K562 (cell line): ENCODE results near the gene ABCA10. TPM values are rescaled to one million over a fixed set of nuclear protein-coding genes. Genes with fewer than 3 reads are reported as not detected.

Experiments
- ATF3 ChIP-seq, 2 experiments: fragments of 450-650 bp in 1 of 2; sonication (generic) in 1 of 2; formaldehyde crosslinking in 1 of 2; IDR thresholded peaks in 1 of 2; conservative IDR thresholded peaks in 1 of 2; 2 replicates each; pipeline versions ENCODE4 v1.6.1 to v1.8.1; 2016 to 2023; ENCODE audit warnings: mild to moderate bottlenecking in 2 of 2, moderate library complexity in 2 of 2, inconsistent platforms in 1 of 2, missing genetic modification reagents in 1 of 2
- CBFA2T2 ChIP-seq: fragments of 450-650 bp; conservative IDR thresholded peaks from 2 replicates; pipeline ENCODE4 v1.6.1; 2017; ENCODE audit warnings: mild to moderate bottlenecking
- CBX1 ChIP-seq: sonication (generic); IDR thresholded peaks from 2 replicates; pipeline ENCODE4 v1.6.1; 2016; ENCODE audit warnings: antibody characterized with exemption, low read depth, mild to moderate bottlenecking
- CEBPB ChIP-seq: fragments of 450-650 bp; IDR thresholded peaks from 2 replicates; pipeline ENCODE4 v1.6.1; 2016; ENCODE audit warnings: missing genetic modification characterization, missing compliant biosample characterization
- CREB3 ChIP-seq: fragments of 450-650 bp; conservative IDR thresholded peaks from 2 replicates; pipeline ENCODE4 v1.6.1; 2016; ENCODE audit warnings: missing genetic modification characterization, low read depth, mild to moderate bottlenecking, missing compliant biosample characterization, moderate library complexity
- ETV5 ChIP-seq: sonication (generic); formaldehyde crosslinking; IDR thresholded peaks from 2 replicates; pipeline ENCODE4 v1.4.0; 2020; ENCODE audit warnings: low read depth, mild to moderate bottlenecking, missing genetic modification reagents
- FOXJ3 ChIP-seq: sonication (generic); formaldehyde crosslinking; IDR thresholded peaks from 2 replicates; pipeline ENCODE4 v1.4.0; 2020; ENCODE audit warnings: mild to moderate bottlenecking, missing genetic modification reagents
- FOXK2 ChIP-seq, 2 experiments: fragments of 450-650 bp; IDR thresholded peaks in 1 of 2; conservative IDR thresholded peaks in 1 of 2; 2 replicates each; pipeline ENCODE4 v1.6.1; 2016; ENCODE audit warnings: low read depth in 2 of 2, mild to moderate bottlenecking in 1 of 2
- NEUROD1 ChIP-seq: fragments of 150-350 bp; IDR thresholded peaks from 2 replicates; pipeline ENCODE4 v1.6.1; 2014; ENCODE audit warnings: borderline replicate concordance, low read length, low read depth; ENCODE audit not compliant: partially characterized antibody
- NFYB ChIP-seq: IDR thresholded peaks from 2 replicates; pipeline ENCODE4 v1.6.1; 2011; ENCODE audit warnings: mild to moderate bottlenecking, moderate library complexity; ENCODE audit not compliant: insufficient read length; ENCODE audit errors: extremely low read depth
- PCBP1 ChIP-seq: fragments of 200-400 bp; formaldehyde crosslinking; IDR thresholded peaks from 2 replicates; pipeline ENCODE4 v1.6.1; 2018; ENCODE audit warnings: mild to moderate bottlenecking, low read depth, low read length; ENCODE audit not compliant: poor library complexity, severe bottlenecking
- RAD51 ChIP-seq: fragments of 450-650 bp; IDR thresholded peaks from 2 replicates; pipeline ENCODE4 v1.7.1; 2016; ENCODE audit warnings: low read depth, mild to moderate bottlenecking, borderline replicate concordance
- REST ChIP-seq, 2 experiments: fragments of 450-650 bp; formaldehyde crosslinking in 1 of 2; IDR thresholded peaks; 2 replicates each; pipeline versions ENCODE4 v1.4.0 to v1.6.1; 2014 to 2020; ENCODE audit warnings: mild to moderate bottlenecking in 2 of 2, borderline replicate concordance in 1 of 2, low read depth in 1 of 2
- RNF2 ChIP-seq: sonication (generic); IDR thresholded peaks from 2 replicates; pipeline ENCODE4 v1.6.1; 2016
- SREBF2 ChIP-seq: sonication (generic); formaldehyde crosslinking; IDR thresholded peaks from 2 replicates; pipeline ENCODE4 v1.4.0; 2020; ENCODE audit warnings: mild to moderate bottlenecking, missing genetic modification reagents
- STAT5B ChIP-seq: fragments of 250-450 bp; sonication (Bioruptor Pico); IDR thresholded peaks from 2 replicates; pipeline ENCODE4 v1.8.0; 2021; ENCODE audit warnings: mild to moderate bottlenecking, inconsistent platforms
- U2AF2 ChIP-seq: fragments of 200-400 bp; formaldehyde crosslinking; optimal IDR thresholded peaks from 2 replicates; pipeline ENCODE3; 2017; ENCODE audit warnings: low read depth, mild to moderate bottlenecking, low read length
- ZKSCAN3 ChIP-seq: fragments of 250-450 bp; sonication (Bioruptor Pico); IDR thresholded peaks from 2 replicates; pipeline ENCODE4 v1.4.0; 2020
- ZNF12 ChIP-seq: sonication (generic); formaldehyde crosslinking; IDR thresholded peaks from 2 replicates; pipeline ENCODE4 v1.4.0; 2020; ENCODE audit warnings: mild to moderate bottlenecking, missing genetic modification reagents
- ZNF717 ChIP-seq: fragments of 250-450 bp; sonication (Bioruptor Pico); IDR thresholded peaks from 2 replicates; pipeline ENCODE4 v1.5.0; 2021
- polyA plus RNA-seq, 8 experiments: library from polyadenylated mRNA; depleted of rRNA in 4 of 8; stranded (reverse) in 5 of 8; unstranded in 3 of 8; fragments of >200 nt; fragmentation: Nextera tagmentation in 2 of 8; fragmentation: Illumina TruSeq in 1 of 8; extraction: Ambion mirVana in 2 of 8; extraction: Trizol in 1 of 8; gene quantifications; 2 replicates each; pipeline versions ENCODE4 v1.2.1 to v1.2.3, GENCODE V29; 2011 to 2014; ENCODE audit warnings: inconsistent platforms in 1 of 8, missing spikeins in 1 of 8
- total RNA-seq, 7 experiments: library from RNA; depleted of rRNA in 6 of 7; stranded (reverse); fragments of >200 nt in 6 of 7; fragmentation: Illumina TruSeq in 2 of 7; extraction: Trizol in 2 of 7; gene quantifications; 2 replicates each; pipeline versions ENCODE4 v1.2.1 to v1.2.3, GENCODE V29; 2011 to 2021; ENCODE audit warnings: low replicate concordance in 1 of 7

The ABCA10 gene
- total and polyA plus RNA-seq, 9 of the 15 experiments (the other 6 are each of a cell fraction or from before 2014, with no cell fraction given): 0.04 to 0.45 (median 0.15) TPM; not detected in 1

GRCh38 chr17:69192754-69193153, 35.9 kb downstream of the ABCA10 start (continued):
- TF ChIP-seq NEUROD1 (no peak), U2AF2 (no peak), ZNF12 (CRISPR knock-in tag) (no peak), RAD51 (peak; percentile 20; the same call in 1 of the 2 replicates), ETV5 (CRISPR knock-in tag) (no peak), ZKSCAN3 (CRISPR knock-in tag) (no peak), SREBF2 (no peak), FOXJ3 (CRISPR knock-in tag) (no peak), CREB3 (tag) (no peak), CEBPB (tag) (0 out of 2 replicates have a peak, but pooled peaks have one; percentile 11), CBFA2T2 (no peak), REST (IDR thresholded peaks at IDR 0.05; ENCODE audit: borderline replicate concordance) (no peak), REST (CRISPR knock-in tag; IDR thresholded peaks at IDR 0.05; ENCODE audit: low read depth) (no peak), NFYB (peak; percentile 59), ZNF717 (no peak), STAT5B (CRISPR knock-in tag) (no peak), CBX1 (no peak), ATF3 (IDR thresholded peaks at IDR 0.05) (no peak), ATF3 (CRISPR knock-in tag; conservative IDR thresholded peaks at IDR 0.05) (no peak), PCBP1 (no peak), FOXK2 (conservative IDR thresholded peaks at IDR 0.05 in 1 of 2, IDR thresholded peaks at IDR 0.05 in 1 of 2; ENCODE audit: low read depth in 2 of 2) (no peak), RNF2 (no peak)
